Measurements from ENCODE around the gene PCCA.
"Not testable (repeated sequence)": the region's sequence is repeated elsewhere in the genome, so short reads cannot be mapped to it uniquely, and the experiment has no call there.

GRCh38 chr13:100079003-100079402 lies 9.9 kb upstream of the PCCA start:
- not testable (repeated sequence) for TF ChIP-seq EP300 (IDR thresholded peaks at IDR 0.05; ENCODE audit: borderline replicate concordance in 1 of 2, low read depth in 1 of 2, low read length in 1 of 2); CTCF (IDR thresholded peaks at IDR 0.05); USF1 (IDR thresholded peaks at IDR 0.05; ENCODE audit: borderline replicate concordance, low read depth); SIN3A (IDR thresholded peaks at IDR 0.05; ENCODE audit: borderline replicate concordance, low read depth, low read length); GABPA (IDR thresholded peaks at IDR 0.05; ENCODE audit: low read depth)
